K562 treated with DMSO at 1 percent for 12 hours (cell line): ENCODE data around the gene TACC3. TPM values are rescaled to one million over a fixed set of nuclear protein-coding genes. Genes with fewer than 3 reads are reported as not detected.

Experiments
- total RNA-seq: library from RNA; unstranded; fragments of 300-600 nt; gene quantifications from 2 replicates; pipeline ENCODE4 v1.2.3, GENCODE V29; 2022; ENCODE audit not compliant: insufficient read depth

The TACC3 gene
- total RNA-seq, result 91.2 and 115 TPM in 2 replicates

GRCh38 chr4:1721003-1721665 lies at the start of gene TACC3, which contains the start of gene TMEM129:
TACC3 (plus strand) TSS chr4:1721521; CDS start chr4:1723422, 1,901 bp downstream.
TMEM129 (minus strand) TSS chr4:1721323; CDS start chr4:1720837, 486 bp downstream.

DNA sequence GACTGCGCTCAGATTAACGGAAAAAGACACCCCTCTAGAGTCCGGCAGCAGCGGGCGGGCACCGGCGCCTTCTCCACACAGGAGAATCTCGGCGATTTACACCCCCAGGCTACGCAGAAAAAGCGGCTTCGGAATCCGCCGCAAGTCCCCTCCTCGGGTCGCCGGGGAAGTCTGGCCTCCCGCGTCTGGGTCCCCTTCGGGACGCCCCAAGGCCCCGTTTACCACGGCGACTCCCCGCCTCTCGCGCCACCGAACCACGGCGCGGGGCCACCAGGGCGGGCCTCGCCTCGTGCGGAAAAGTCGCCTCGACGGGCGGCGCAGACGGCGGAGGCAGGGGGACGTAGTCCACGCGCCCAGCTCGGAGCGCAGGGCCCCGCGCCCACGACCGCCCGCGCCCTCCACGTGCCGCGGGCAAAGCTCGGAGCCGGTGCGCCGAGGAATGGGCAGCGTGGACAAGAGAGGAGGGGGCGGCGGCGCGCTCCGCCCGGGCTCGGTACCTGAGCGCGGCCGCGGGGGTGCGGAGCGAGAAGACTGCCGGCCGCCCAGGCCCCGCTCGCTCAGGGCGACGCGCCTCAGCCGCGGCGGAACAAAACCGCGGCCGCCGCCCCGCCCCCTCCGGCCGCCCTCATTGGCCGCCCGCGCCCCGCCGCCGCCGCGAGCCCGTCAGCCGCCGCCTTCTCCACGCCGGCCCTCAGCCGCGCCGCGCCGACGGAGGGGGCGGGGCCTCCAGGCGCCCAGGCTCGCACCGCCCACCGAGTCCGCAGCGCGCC lies 37.4 kb upstream of the TACC3 start, which contains the start of gene FAM53A:
FAM53A (minus strand) TSS at position 578 of the 770 bp plus-strand sequence. CDS start 15,572 bp downstream, outside the sequence.

DNA sequence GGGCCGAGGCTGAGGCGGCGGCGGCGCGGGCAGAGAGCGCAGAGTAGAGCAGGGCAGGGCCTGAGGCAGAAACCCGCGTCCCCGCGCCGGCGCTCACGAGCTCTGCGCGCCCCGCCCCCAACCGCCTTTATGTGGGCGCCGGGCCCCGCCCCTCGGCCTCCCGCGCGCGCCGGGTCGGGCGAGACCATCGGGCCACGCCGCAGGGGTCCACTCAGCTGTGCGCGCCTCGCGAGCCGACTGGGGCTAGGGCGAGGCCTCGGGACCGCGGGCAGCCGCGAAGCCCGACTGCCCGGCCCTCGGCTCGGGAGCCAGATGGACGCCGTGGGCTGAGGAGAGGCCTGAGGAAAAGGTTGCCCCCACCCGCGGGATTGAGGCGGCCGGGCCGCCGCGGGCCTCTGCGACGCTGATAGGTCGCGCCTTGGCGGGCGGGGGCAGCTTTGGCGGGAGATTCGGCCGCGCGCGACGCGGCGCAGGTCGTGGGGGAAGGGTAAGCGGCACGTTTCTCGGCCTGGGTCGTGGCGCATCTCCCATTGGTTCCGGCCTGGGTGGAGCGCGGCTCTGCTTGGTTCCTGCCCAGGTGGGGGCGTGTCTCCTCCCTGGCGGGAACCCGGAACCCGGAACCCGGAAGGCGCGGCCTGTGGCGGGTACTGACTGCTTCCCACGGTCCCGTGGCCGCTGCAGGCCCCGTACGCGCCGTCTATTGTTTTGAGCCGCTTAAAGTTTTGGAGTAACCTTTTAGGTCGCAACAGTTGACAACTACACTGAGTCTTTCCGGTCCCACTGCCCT lies 8.9 kb upstream of the TACC3 start, which contains the start of gene SLBP:
SLBP (minus strand) TSS at position 104 of the 787 bp plus-strand sequence. CDS start 131 bp downstream, outside the sequence.

DNA sequence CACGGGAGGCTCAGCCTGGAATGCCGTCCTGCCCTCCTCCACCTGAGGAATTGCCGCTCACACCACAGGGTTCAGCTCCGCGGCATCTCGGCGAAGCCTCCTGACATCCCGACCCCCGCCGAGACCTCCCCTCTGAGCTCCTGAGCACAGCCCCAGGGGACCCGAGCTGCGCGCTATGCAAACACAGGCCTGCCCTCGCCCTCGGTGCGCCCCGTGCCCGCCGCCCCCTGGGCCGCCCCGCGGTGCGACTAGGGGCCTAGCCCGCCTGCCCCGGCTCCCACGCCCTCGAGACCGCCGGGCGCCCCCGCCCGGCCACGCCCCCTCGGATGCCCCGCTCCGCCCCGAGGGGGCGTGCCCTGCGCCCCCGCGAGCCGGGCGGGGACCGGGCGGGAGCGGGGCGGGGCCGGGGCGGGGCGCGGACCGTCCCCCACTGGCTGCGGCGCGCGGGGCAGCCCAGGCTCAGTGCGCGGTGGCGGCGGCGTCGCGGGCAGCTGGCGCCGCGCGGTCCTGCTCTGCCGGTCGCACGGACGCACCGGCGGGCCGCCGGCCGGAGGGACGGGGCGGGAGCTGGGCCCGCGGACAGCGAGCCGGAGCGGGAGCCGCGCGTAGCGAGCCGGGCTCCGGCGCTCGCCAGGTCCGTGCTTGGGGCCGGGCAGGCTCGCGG lies 71.6 kb downstream of the TACC3 start, which contains the start of gene FGFR3:
FGFR3 (plus strand) TSS at position 462 of the 664 bp plus-strand sequence. CDS start 642 bp downstream, outside the sequence.

Other genes starting within 250 kb of the TACC3 start
- gene FAM53A, start 37.2 kb upstream of the TACC3 start, total RNA-seq, result 1.1 and 1.4 TPM in 2 replicates
- 80.5 and 137 TPM in 2 replicates for gene SLBP, start 9.2 kb upstream of the TACC3 start, total RNA-seq
- 38.7 and 50.1 TPM in 2 replicates for gene TMEM129, start 198 bp upstream of the TACC3 start, total RNA-seq
- 5.9 and 13.7 TPM in 2 replicates for gene FGFR3, start 71.8 kb downstream of the TACC3 start, total RNA-seq
- 16.2 and 27.9 TPM in 2 replicates for gene LETM1, start 134.6 kb downstream of the TACC3 start, total RNA-seq
- 22.8 and 69.6 TPM in 2 replicates for gene NSD2, start 149.9 kb downstream of the TACC3 start, total RNA-seq